T-helper 1 cell treated with Interleukin-12 subunit alpha and Interleukin-12 subunit beta and Interleukin-4 antibody, amounts not matched to agents 30 μg/mL and 1 μg/mL, for 36 hours (primary cell): ENCODE measurements around the gene DDO.
"Not testable (repeated sequence)": the region's sequence is repeated elsewhere in the genome, so short reads cannot be mapped to it uniquely, and the experiment has no call there.

Source experiments
- H3K27ac Mint-ChIP-seq: one replicate; pipeline ENCODE4 v1.8.0; 2021; ENCODE audit warnings: mild to moderate bottlenecking, mixed read lengths
- H3K27me3 Mint-ChIP-seq: one replicate; pipeline ENCODE4 v1.8.0; 2021; ENCODE audit warnings: low read depth, mixed read lengths
- H3K36me3 Mint-ChIP-seq: one replicate; pipeline ENCODE4 v1.8.0; 2021; ENCODE audit warnings: low read depth, mixed read lengths
- H3K4me1 Mint-ChIP-seq: one replicate; pipeline ENCODE4 v1.8.0; 2021; ENCODE audit warnings: low read depth, mixed read lengths
- H3K4me3 Mint-ChIP-seq: one replicate; pipeline ENCODE4 v1.8.0; 2021; ENCODE audit warnings: mild to moderate bottlenecking, moderate library complexity, mixed read lengths
- H3K9me3 Mint-ChIP-seq: one replicate; pipeline ENCODE4 v1.8.0; 2021; ENCODE audit warnings: mixed read lengths

Gene DDO

GRCh38 chr6:110352563-110353262, 62.7 kb downstream of the DDO start:
- Mint-ChIP-seq H3K4me3 (no peak overlapping the region), H3K36me3 (no peaks in the 10 kb centered on the region), H3K27ac (no peak overlapping the region), H3K9me3 (no peaks in the 10 kb centered on the region), H3K4me1 (peaks cover 4% of the 10 kb centered on the region), H3K27me3 (peaks cover 37% of the 10 kb centered on the region)

- Mint-ChIP-seq H3K36me3 (no peaks in the 10 kb centered on the region), H3K27me3 (peaks cover 30% of the 10 kb centered on the region), H3K4me3 (no peak overlapping the region)
Observed at GRCh38 chr6:110351986-110352385, 63.4 kb downstream of the DDO start.

GRCh38 chr6:110351546-110351945, 63.8 kb downstream of the DDO start:
- H3K9me3 Mint-ChIP-seq, result no peaks in the 10 kb centered on the region
- peaks cover 26% of the 10 kb centered on the region for H3K27me3 Mint-ChIP-seq
- H3K36me3 Mint-ChIP-seq, result no peaks in the 10 kb centered on the region
- no peak overlapping the region for H3K27ac Mint-ChIP-seq
- no peaks in the 10 kb centered on the region for H3K4me1 Mint-ChIP-seq
- no peak overlapping the region for H3K4me3 Mint-ChIP-seq

More at GRCh38 chr6:110351986-110352385, 63.4 kb downstream of the DDO start:
- Mint-ChIP-seq H3K4me1 (peaks cover 1% of the 10 kb centered on the region), H3K9me3 (no peaks in the 10 kb centered on the region), H3K27ac (no peak overlapping the region)

- not testable (repeated sequence) for H3K4me1 Mint-ChIP-seq, H3K27ac Mint-ChIP-seq, H3K4me3 Mint-ChIP-seq, H3K36me3 Mint-ChIP-seq, H3K9me3 Mint-ChIP-seq
- H3K27me3 Mint-ChIP-seq, result peaks cover 16% of the 10 kb centered on the region
Observed at GRCh38 chr6:110350593-110350992, 64.8 kb downstream of the DDO start.

GRCh38 chr6:110348961-110349690, 66.2 kb downstream of the DDO start:
- Mint-ChIP-seq H3K4me3 (no peak overlapping the region), H3K27ac (no peak overlapping the region), H3K9me3 (no peaks in the 10 kb centered on the region), H3K4me1 (no peaks in the 10 kb centered on the region), H3K27me3 (peaks cover 10% of the 10 kb centered on the region), H3K36me3 (no peaks in the 10 kb centered on the region)

GRCh38 chr6:110345025-110345424, 70.3 kb downstream of the DDO start:
- Mint-ChIP-seq H3K4me3 (no peak overlapping the region), H3K27ac (no peak overlapping the region), H3K4me1 (no peaks in the 10 kb centered on the region), H3K9me3 (no peaks in the 10 kb centered on the region), H3K27me3 (peaks cover 15% of the 10 kb centered on the region), H3K36me3 (no peaks in the 10 kb centered on the region)

GRCh38 chr6:110342759-110343158, 72.6 kb downstream of the DDO start:
- Mint-ChIP-seq H3K36me3 (no peaks in the 10 kb centered on the region), H3K4me1 (no peaks in the 10 kb centered on the region), H3K9me3 (no peaks in the 10 kb centered on the region), H3K27ac (no peak overlapping the region), H3K27me3 (peaks cover 20% of the 10 kb centered on the region), H3K4me3 (no peak overlapping the region)
